Fibroblast of pulmonary artery (primary cell): ENCODE results near the gene SIL1.
A peak's percentile ranks its signal among the peaks of the same experiment; 100 is the strongest.

Source experiments
- DNase-seq: peaks from one replicate; pipeline ENCODE4 v3.0.0-alpha.2; 2010; ENCODE audit warnings: low read depth
- H3K4me3 ChIP-seq: replicated peaks from 2 replicates; pipeline ENCODE4 v1.5.1; 2011; ENCODE audit warnings: low read depth, mild to moderate bottlenecking, control low read depth, low read length, moderate library complexity
- CTCF ChIP-seq: IDR thresholded peaks from 2 replicates; pipeline ENCODE4 v1.5.1; 2011; ENCODE audit warnings: mild to moderate bottlenecking, control low read depth, low read length, inconsistent platforms; ENCODE audit errors: missing control alignments

The SIL1 gene

GRCh38 chr5:138990986-138991590, 207.1 kb downstream of the SIL1 start:
- DNase-seq = no peak
- no peak for TF ChIP-seq CTCF
- H3K4me3 ChIP-seq = no peak overlapping the region

- TF ChIP-seq CTCF = no peak
- DNase-seq = peak; percentile 54
Measured at GRCh38 chr5:138989720-138990119, 208.4 kb downstream of the SIL1 start.

GRCh38 chr5:138986186-138986800, 211.9 kb downstream of the SIL1 start:
- no peak for TF ChIP-seq CTCF

More at GRCh38 chr5:138989720-138990119, 208.4 kb downstream of the SIL1 start:
- H3K4me3 ChIP-seq = no peak overlapping the region

GRCh38 chr5:138985683-138986082, 212.5 kb downstream of the SIL1 start:
- no peak for DNase-seq
- H3K4me3 ChIP-seq = no peak overlapping the region
- no peak for TF ChIP-seq CTCF

More at GRCh38 chr5:138986186-138986800, 211.9 kb downstream of the SIL1 start:
- H3K4me3 ChIP-seq = no peak overlapping the region
- DNase-seq = no peak

- H3K4me3 ChIP-seq = no peak overlapping the region
- no peak for TF ChIP-seq CTCF
- no peak for DNase-seq
Measured at GRCh38 chr5:138985256-138985655, 212.9 kb downstream of the SIL1 start.

- TF ChIP-seq CTCF = no peak
- DNase-seq = no peak
- no peak overlapping the region for H3K4me3 ChIP-seq
Measured at GRCh38 chr5:138983984-138984383, 214.2 kb downstream of the SIL1 start.

GRCh38 chr5:138981586-138981985, 216.6 kb downstream of the SIL1 start:
- H3K4me3 ChIP-seq = no peak overlapping the region
- no peak for TF ChIP-seq CTCF
- peak; percentile 18 for DNase-seq
